ENCODE results near the gene SERPINA12.
"Not testable (repeated sequence)": the region's sequence is repeated elsewhere in the genome, so short reads cannot be mapped to it uniquely, and the experiment has no call there.

Gene SERPINA12

GRCh38 chr14:94486883-94487282 lies 22.4 kb downstream of the SERPINA12 start:
- DNase-seq (no peak), ATAC-seq (no peak)
- peaks cover 9% of the 10 kb centered on the region for H3K27me3 Mint-ChIP-seq
- no peaks in the 10 kb centered on the region for H3K9me3 Mint-ChIP-seq
- no peak overlapping the region for H3K4me3 Mint-ChIP-seq
- no peak overlapping the region for H3K27ac Mint-ChIP-seq
- no peaks in the 10 kb centered on the region for H3K36me3 Mint-ChIP-seq (ENCODE audit: low read depth)
- H3K4me1 Mint-ChIP-seq = peaks cover 2% of the 10 kb centered on the region

- peaks cover 2% of the 10 kb centered on the region for H3K4me1 Mint-ChIP-seq
- no peak for ATAC-seq
- H3K9me3 Mint-ChIP-seq = no peaks in the 10 kb centered on the region
- no peaks in the 10 kb centered on the region for H3K36me3 Mint-ChIP-seq (ENCODE audit: low read depth)
- H3K27ac Mint-ChIP-seq = no peak overlapping the region
- H3K27me3 Mint-ChIP-seq = peaks cover 9% of the 10 kb centered on the region
- no peak overlapping the region for H3K4me3 Mint-ChIP-seq
- DNase-seq = peak; percentile 51
Observed at GRCh38 chr14:94485944-94486841, 23.1 kb downstream of the SERPINA12 start.

DNA sequence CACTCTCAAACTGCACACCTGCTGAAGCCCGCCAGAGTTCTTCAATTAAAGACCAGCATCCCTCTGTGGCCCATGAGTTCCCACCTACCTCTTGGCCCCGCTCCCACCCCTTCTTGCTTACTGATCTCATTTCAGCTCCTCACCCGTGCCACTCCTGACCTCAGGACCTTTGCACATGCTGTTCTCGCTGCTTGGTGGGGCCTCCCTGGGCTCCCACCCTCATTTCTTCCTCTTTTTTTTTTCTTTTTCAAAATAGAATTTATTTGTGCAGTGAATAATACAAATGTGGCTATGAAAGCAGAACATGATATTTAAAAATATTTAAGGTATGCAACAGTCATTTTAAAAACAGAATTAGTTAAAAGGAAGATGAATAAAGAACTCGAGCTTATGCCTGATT lies 24.8 kb downstream of the SERPINA12 start:
- Mint-ChIP-seq H3K9me3 (peaks cover under 1% of the 10 kb centered on the region), H3K4me3 (no peak overlapping the region), H3K27me3 (peaks cover 9% of the 10 kb centered on the region), H3K27ac (no peak overlapping the region), H3K36me3 (ENCODE audit: low read depth) (no peaks in the 10 kb centered on the region), H3K4me1 (peaks cover 2% of the 10 kb centered on the region)
- DNase-seq = no peak
- no peak for ATAC-seq

DNA sequence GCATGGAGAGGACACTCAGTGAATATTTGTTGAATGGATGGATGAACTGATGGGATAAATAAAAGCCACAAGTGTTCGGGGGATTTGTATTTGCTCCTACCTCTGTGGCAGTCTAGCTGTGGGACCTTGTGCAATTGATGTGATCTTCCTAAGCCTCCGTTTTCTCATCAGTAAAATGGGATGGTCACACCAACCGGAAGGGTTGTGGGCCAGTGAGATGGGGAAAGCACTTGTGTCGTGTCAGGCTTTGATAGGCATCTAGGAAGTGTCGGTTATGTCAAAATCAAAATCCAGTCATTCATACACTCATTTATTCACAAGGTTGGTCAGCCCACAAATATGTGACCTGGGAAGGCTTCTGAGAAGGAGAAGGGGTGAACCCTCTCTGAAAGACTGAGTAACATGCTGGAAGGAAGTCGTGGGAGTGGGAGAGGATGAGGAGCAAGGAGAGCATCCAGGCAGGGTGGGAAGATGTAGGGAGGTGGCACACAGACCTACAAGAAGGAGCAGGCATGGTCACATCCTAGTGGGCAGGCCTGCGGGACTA lies 25.5 kb downstream of the SERPINA12 start:
- Mint-ChIP-seq H3K4me3 (no peak overlapping the region), H3K36me3 (ENCODE audit: low read depth) (no peaks in the 10 kb centered on the region), H3K27ac (no peak overlapping the region), H3K27me3 (peaks cover 9% of the 10 kb centered on the region), H3K4me1 (peaks cover 2% of the 10 kb centered on the region), H3K9me3 (peaks cover 8% of the 10 kb centered on the region)
- DNase-seq (no peak), ATAC-seq (no peak)

DNA sequence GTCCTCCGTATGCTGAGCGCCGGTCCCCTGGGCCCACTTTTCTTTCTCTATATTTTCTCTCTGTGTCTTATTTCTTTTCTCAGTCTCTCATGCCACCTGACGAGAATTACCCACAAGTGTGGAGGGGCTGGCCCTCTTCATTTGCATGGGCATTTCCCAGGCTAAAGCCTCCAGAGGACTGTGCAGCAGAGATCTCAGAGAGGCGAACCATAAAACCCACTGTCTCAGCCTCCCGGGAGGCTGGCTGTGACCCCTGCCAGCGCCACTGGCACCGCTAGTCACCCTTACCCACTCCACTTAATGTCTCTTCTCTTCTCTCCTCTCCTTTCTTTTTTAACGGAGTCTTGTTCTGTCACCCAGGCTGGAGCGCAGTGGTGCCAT lies 26.2 kb downstream of the SERPINA12 start:
- H3K27me3 Mint-ChIP-seq = peaks cover 9% of the 10 kb centered on the region
- ATAC-seq = no peak
- no peak for DNase-seq
- no peak overlapping the region for H3K4me3 Mint-ChIP-seq
- H3K36me3 Mint-ChIP-seq (ENCODE audit: low read depth) = no peaks in the 10 kb centered on the region
- peaks cover 2% of the 10 kb centered on the region for H3K4me1 Mint-ChIP-seq
- H3K9me3 Mint-ChIP-seq = peaks cover 15% of the 10 kb centered on the region
- H3K27ac Mint-ChIP-seq = no peak overlapping the region

DNA sequence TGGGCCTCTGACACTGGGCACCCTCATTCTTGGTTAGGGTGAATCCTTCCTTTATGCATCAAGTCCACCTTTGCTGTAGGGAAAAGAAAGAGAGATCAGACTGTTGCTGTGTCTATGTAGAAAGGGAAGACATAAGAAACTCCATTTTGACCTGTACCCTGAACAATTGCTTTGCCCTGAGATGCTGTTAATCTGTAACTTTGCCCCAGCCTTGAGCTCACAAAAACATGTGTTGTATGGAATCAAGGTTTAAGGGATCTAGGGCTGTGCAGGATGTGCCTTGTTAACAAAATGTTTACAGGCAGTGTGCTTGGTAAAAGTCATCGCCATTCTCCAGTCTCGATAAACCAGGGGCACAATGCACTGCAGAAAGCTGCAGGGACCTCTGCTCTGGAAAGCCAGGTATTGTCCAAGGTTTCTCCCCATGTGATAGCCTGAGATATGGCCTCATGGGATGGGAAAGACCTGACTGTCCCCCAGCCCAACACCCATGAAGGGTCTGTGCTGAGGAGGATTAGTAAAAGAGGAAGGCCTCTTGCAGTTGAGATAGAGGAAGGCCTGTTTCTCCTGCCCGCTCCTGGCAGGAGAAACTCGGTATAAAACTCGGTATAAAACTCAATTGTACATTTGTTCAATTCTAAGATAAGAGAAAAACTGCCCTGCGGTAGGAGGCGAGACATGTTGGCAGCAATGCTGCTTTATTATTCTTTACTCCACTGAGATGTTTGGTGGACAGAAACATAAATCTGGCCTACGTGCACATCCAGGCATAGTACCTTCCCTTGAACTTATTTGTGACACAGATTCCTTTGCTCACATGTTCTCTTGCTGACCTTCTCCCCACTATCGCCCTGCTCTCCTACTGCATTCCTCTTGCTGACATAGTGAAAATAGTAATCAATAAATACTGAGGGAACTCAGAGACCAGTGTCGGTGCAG lies 26.9 kb downstream of the SERPINA12 start:
- not testable (repeated sequence) for H3K36me3 Mint-ChIP-seq (ENCODE audit: low read depth); H3K27me3 Mint-ChIP-seq; H3K4me3 Mint-ChIP-seq; H3K4me1 Mint-ChIP-seq; H3K27ac Mint-ChIP-seq; ATAC-seq; DNase-seq
- peaks cover 18% of the 10 kb centered on the region for H3K9me3 Mint-ChIP-seq

DNA sequence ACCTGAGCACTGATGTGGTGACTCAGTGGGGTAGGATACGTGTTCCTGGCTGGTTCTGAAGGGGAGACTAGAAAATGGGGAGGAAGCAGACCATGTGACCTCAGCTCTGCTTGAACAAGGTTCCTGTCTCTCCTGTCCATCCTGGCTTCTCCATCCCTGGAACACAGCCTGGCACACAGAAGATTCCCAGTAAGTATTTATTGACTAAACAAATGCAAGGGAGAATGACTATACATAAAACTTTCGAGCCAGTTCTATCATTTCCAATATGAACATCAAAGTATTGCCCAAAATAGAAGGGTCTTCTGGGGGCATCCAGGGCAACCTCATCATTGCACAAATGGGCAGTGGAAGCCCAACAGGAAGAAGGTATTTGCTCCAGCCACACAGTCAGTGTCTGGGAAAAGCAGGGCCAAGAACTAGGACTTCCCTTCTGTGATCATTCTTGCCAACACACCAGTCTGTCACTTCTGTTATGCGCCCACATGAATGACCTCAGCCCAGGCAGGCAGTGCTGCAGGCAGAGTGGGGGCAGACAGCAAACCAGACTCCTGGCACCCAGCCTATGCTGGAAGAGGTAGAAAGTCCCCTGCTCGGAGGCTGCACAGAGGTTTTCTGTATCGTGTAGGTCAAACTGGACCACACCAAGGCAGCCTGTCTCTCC lies 27.7 kb downstream of the SERPINA12 start:
- DNase-seq (no peak), ATAC-seq (no peak)
- H3K9me3 Mint-ChIP-seq = peaks cover 18% of the 10 kb centered on the region
- peaks cover 3% of the 10 kb centered on the region for H3K27me3 Mint-ChIP-seq
- H3K27ac Mint-ChIP-seq = no peak overlapping the region
- H3K4me1 Mint-ChIP-seq = peaks cover 2% of the 10 kb centered on the region
- no peak overlapping the region for H3K4me3 Mint-ChIP-seq
- no peaks in the 10 kb centered on the region for H3K36me3 Mint-ChIP-seq (ENCODE audit: low read depth)

GRCh38 chr14:94480809-94481208 lies 28.5 kb downstream of the SERPINA12 start:
- Mint-ChIP-seq H3K36me3 (ENCODE audit: low read depth) (no peaks in the 10 kb centered on the region), H3K4me3 (no peak overlapping the region), H3K4me1 (no peaks in the 10 kb centered on the region), H3K27me3 (no peaks in the 10 kb centered on the region), H3K9me3 (peaks cover 18% of the 10 kb centered on the region), H3K27ac (no peak overlapping the region)
- ATAC-seq = no peak
- no peak for DNase-seq

DNA sequence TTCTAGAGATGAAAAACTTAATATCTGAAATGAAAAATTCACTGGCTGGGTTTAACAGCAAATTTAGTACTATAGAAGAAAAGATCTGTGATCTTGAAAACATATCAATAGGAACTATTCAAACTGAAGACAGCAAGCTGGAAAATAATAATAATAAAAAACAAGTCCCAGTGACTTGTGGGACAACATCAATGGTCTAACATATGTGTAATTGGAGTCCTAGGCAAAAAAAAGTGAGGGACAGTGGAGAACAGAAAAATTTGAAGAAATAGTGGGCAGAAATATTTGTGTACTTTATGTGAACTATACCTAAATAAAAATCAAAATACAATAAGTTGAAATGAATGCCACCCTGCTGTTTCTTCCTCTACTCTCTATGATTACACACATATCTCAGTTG lies 30.8 kb downstream of the SERPINA12 start:
- ATAC-seq = no peak
- Mint-ChIP-seq H3K4me1 (no peaks in the 10 kb centered on the region), H3K27me3 (no peaks in the 10 kb centered on the region), H3K27ac (no peak overlapping the region), H3K9me3 (peaks cover 18% of the 10 kb centered on the region), H3K4me3 (no peak overlapping the region), H3K36me3 (ENCODE audit: low read depth) (no peaks in the 10 kb centered on the region)
- no peak for DNase-seq

GRCh38 chr14:94476023-94476422 lies 33.2 kb downstream of the SERPINA12 start, which contains the start of gene SERPINA9:
SERPINA9 (minus strand) TSS chr14:94476197; CDS start chr14:94469840, 6,357 bp downstream.
- no peaks in the 10 kb centered on the region for H3K4me1 Mint-ChIP-seq
- peaks cover 3% of the 10 kb centered on the region for H3K27me3 Mint-ChIP-seq
- no peak for DNase-seq
- peaks cover 18% of the 10 kb centered on the region for H3K9me3 Mint-ChIP-seq
- no peak within 1 kb of the TSS for H3K4me3 Mint-ChIP-seq
- ATAC-seq = no peak
- H3K27ac Mint-ChIP-seq = no peak within 1 kb of the TSS
- no peaks in the 10 kb centered on the region for H3K36me3 Mint-ChIP-seq (ENCODE audit: low read depth)

DNA sequence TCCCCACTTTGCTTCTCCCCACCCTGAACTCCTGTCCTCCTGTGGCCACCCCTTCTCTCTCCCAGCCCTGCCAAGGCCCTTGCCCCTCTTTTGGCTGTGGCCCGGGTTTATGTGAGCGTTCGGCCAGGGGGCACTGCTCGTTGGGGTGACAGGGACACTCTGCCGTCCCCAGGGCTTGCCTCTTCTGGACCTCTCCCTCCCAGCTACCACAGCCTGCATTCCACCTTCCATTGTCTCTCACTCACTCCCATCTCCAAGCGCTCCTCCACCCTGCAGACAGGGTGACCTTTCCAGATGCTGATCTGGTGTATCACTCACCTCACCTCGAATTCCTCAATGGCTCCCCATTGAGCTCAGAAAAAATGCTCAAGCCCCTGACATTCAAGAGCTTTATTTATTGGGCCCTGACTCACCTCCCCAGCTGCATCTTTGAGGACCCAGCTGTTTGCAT lies 34.7 kb downstream of the SERPINA12 start:
- Mint-ChIP-seq H3K4me1 (no peaks in the 10 kb centered on the region), H3K4me3 (no peak overlapping the region), H3K27me3 (peaks cover 3% of the 10 kb centered on the region), H3K27ac (no peak overlapping the region), H3K9me3 (peaks cover 18% of the 10 kb centered on the region), H3K36me3 (ENCODE audit: low read depth) (no peaks in the 10 kb centered on the region)
- ATAC-seq = no peak
- no peak for DNase-seq

GRCh38 chr14:94473666-94474410 lies 35.4 kb downstream of the SERPINA12 start:
- no peaks in the 10 kb centered on the region for H3K4me1 Mint-ChIP-seq
- ATAC-seq = no peak
- H3K27ac Mint-ChIP-seq = no peak overlapping the region
- no peaks in the 10 kb centered on the region for H3K36me3 Mint-ChIP-seq (ENCODE audit: low read depth)
- DNase-seq = no peak
- H3K9me3 Mint-ChIP-seq = peaks cover 11% of the 10 kb centered on the region
- H3K27me3 Mint-ChIP-seq = peaks cover 3% of the 10 kb centered on the region
- H3K4me3 Mint-ChIP-seq = no peak overlapping the region

DNA sequence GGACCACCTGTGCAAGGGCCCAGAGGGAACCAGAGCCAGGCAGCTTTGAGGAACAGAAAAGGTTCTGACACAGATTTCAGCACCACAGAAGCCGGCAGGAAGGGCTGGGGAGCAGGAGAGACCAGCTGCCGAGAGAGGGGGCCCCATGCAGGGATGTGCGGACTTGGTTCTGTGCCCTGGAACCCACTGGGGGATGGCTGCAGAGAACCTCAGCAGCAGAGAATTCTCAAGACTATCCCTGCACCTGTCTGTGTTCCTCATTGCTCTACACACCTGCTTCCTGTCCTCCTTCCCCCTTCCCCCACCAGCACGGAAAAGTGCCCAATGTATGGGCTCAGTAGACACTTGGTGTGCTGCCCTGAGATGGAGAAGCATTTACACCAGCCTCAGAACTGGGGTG lies 36.4 kb downstream of the SERPINA12 start:
- ATAC-seq (no peak), DNase-seq (no peak)
- no peaks in the 10 kb centered on the region for H3K4me1 Mint-ChIP-seq
- H3K27ac Mint-ChIP-seq = no peak overlapping the region
- H3K36me3 Mint-ChIP-seq (ENCODE audit: low read depth) = no peaks in the 10 kb centered on the region
- peaks cover 1% of the 10 kb centered on the region for H3K9me3 Mint-ChIP-seq
- H3K27me3 Mint-ChIP-seq = peaks cover 5% of the 10 kb centered on the region
- H3K4me3 Mint-ChIP-seq = no peak overlapping the region

All from activated naive CD8-positive, alpha-beta T cell treated with anti-CD3 and anti-CD28 coated beads, Interleukin-2, amount 50 U/mL, for 24 hours (primary cell).